Endodermal cell (in vitro differentiated cells): ENCODE results near the gene ZBED4. TPM values are rescaled to one million over a fixed set of nuclear protein-coding genes. Genes with fewer than 3 reads are reported as not detected.
A peak's percentile ranks its signal among the peaks of the same experiment; 100 is the strongest.

ENCODE experiments used
- DNase-seq: peaks from one replicate; pipeline ENCODE4 v3.0.0-alpha.2; 2017
- H3K27ac ChIP-seq: 2 replicates; pipeline ENCODE4 v1.5.1; 2013; ENCODE audit warnings: mild to moderate bottlenecking, low read depth, low read length, moderate library complexity
- H3K27me3 ChIP-seq: 2 replicates; pipeline ENCODE4 v1.6.1; 2013; ENCODE audit warnings: mild to moderate bottlenecking, low read length, moderate library complexity; ENCODE audit not compliant: insufficient read depth, control insufficient read depth, poor library complexity, severe bottlenecking
- H3K36me3 ChIP-seq: 2 replicates; pipeline ENCODE4 v1.7.0; 2013; ENCODE audit warnings: mild to moderate bottlenecking, low read length, moderate library complexity; ENCODE audit not compliant: control insufficient read depth, insufficient read depth
- H3K4me1 ChIP-seq: one replicate; pipeline ENCODE4 v1.7.0; 2013; ENCODE audit warnings: low read length; ENCODE audit not compliant: control insufficient read depth, insufficient read depth
- H3K4me3 ChIP-seq: 2 replicates; pipeline ENCODE4 v1.5.1; 2013; ENCODE audit warnings: mild to moderate bottlenecking, low read length, moderate library complexity
- H3K9ac ChIP-seq: 2 replicates; pipeline ENCODE4 v1.6.1; 2013; ENCODE audit warnings: mild to moderate bottlenecking, low read length, moderate library complexity; ENCODE audit not compliant: poor library complexity, severe bottlenecking; ENCODE audit errors: extremely low read depth
- H3K9me3 ChIP-seq: 2 replicates; pipeline ENCODE4 v1.6.1; 2013; ENCODE audit warnings: mild to moderate bottlenecking, low read length, moderate library complexity; ENCODE audit not compliant: control insufficient read depth
- H3K27ac Mint-ChIP-seq: 2 replicates; pipeline ENCODE4 v1.8.0; 2020; ENCODE audit warnings: mixed read lengths
- H3K27me3 Mint-ChIP-seq: 2 replicates; pipeline ENCODE4 v1.8.0; 2021; ENCODE audit warnings: mild to moderate bottlenecking, mixed read lengths; ENCODE audit not compliant: insufficient read depth
- H3K36me3 Mint-ChIP-seq: 2 replicates; pipeline ENCODE4 v1.8.0; 2020; ENCODE audit warnings: low read depth, mixed read lengths
- H3K4me1 Mint-ChIP-seq: 2 replicates; pipeline ENCODE4 v1.8.0; 2020; ENCODE audit warnings: mixed read lengths
- H3K4me3 Mint-ChIP-seq: 2 replicates; pipeline ENCODE4 v1.8.0; 2020; ENCODE audit warnings: mild to moderate bottlenecking, moderate library complexity, mixed read lengths
- H3K9me3 Mint-ChIP-seq: 2 replicates; pipeline ENCODE4 v1.8.0; 2020; ENCODE audit warnings: mild to moderate bottlenecking, mixed read lengths
- CTCF ChIP-seq: fragments of 200-600 bp; sonication (generic); conservative IDR thresholded peaks from 2 replicates; pipeline ENCODE4 v1.5.0; 2021; ENCODE audit warnings: antibody characterized with exemption, mild to moderate bottlenecking
- WGBS, 2 experiments: methylation state at CpG; one replicate each; pipeline versions ENCODE4 v1.1.5 to v1.1.7; 2013; ENCODE audit warnings: missing lambda C conversion rate in 2 of 2, mixed read lengths in 1 of 2; ENCODE audit not compliant: insufficient coverage in 1 of 2, insufficient read length in 1 of 2; 5-methylcytosine and 5-hydroxymethylcytosine counted together
- total RNA-seq, 2 donors: library from RNA; stranded (reverse); fragmentation: NEBNext Ultra II Directional in 1 of 2; extraction: Animal tissue kit (Norgen Biotek cat#: 25700) in 1 of 2; gene quantifications; 2 replicates in 1 of 2; 3 replicates in 1 of 2; pipeline ENCODE4 v1.2.1, GENCODE V29; 2021

ZBED4 gene
- total RNA-seq, 2 donors from 2014 or later: 22.0 to 26.6 TPM

- TF ChIP-seq CTCF: no peak
- peak overlapping the region; percentile 44 for H3K9ac ChIP-seq
- Mint-ChIP-seq H3K27ac (no peak overlapping the region), H3K36me3 (peaks cover 23% of the 10 kb centered on the region), H3K4me1 (peaks cover 11% of the 10 kb centered on the region), H3K27me3 (no peaks in the 10 kb centered on the region), H3K9me3 (no peaks in the 10 kb centered on the region), H3K4me3 (peak overlapping the region; percentile 71)
- peak overlapping the region; percentile 80 for H3K4me3 ChIP-seq
- DNase-seq: no peak
- WGBS, 2 experiments: 44 to 50% methylated on average over 35 to 47 of the region's 47 CpGs
- H3K9me3 ChIP-seq: no peaks in the 10 kb centered on the region
- no peaks in the 10 kb centered on the region for H3K27me3 ChIP-seq
- H3K4me1 ChIP-seq: no peaks in the 10 kb centered on the region
- H3K27ac ChIP-seq: no peak overlapping the region
- H3K36me3 ChIP-seq: peaks cover 26% of the 10 kb centered on the region
Measured at GRCh38 chr22:49918911-49919881, 65.6 kb downstream of the ZBED4 start.

- no peaks in the 10 kb centered on the region for H3K9me3 ChIP-seq
- Mint-ChIP-seq H3K9me3 (no peaks in the 10 kb centered on the region), H3K4me3 (no peak overlapping the region), H3K27ac (no peak overlapping the region), H3K4me1 (peaks cover 11% of the 10 kb centered on the region), H3K27me3 (no peaks in the 10 kb centered on the region), H3K36me3 (peaks cover 33% of the 10 kb centered on the region)
- H3K27ac ChIP-seq: no peak overlapping the region
- TF ChIP-seq CTCF: no peak
- DNase-seq: no peak
- peaks cover 30% of the 10 kb centered on the region for H3K36me3 ChIP-seq
- H3K4me1 ChIP-seq: no peaks in the 10 kb centered on the region
- WGBS, 2 experiments: 90 to 100% methylated on average over 4 to 18 of the region's 18 CpGs
- H3K4me3 ChIP-seq: no peak overlapping the region
- H3K9ac ChIP-seq: no peak overlapping the region
- H3K27me3 ChIP-seq: no peaks in the 10 kb centered on the region
Measured at GRCh38 chr22:49920859-49921258, 67.2 kb downstream of the ZBED4 start.

- no peak for DNase-seq
Measured at GRCh38 chr22:49921508-49922278, 68.0 kb downstream of the ZBED4 start.

More at GRCh38 chr22:49921508-49922278, 68.0 kb downstream of the ZBED4 start:
- H3K27ac ChIP-seq: no peak overlapping the region
- H3K4me3 ChIP-seq: no peak overlapping the region
- peaks cover 34% of the 10 kb centered on the region for H3K36me3 ChIP-seq
- WGBS, 2 experiments: 89 to 92% methylated on average over 31 to 35 of the region's 35 CpGs
- H3K27me3 ChIP-seq: no peaks in the 10 kb centered on the region
- no peaks in the 10 kb centered on the region for H3K9me3 Mint-ChIP-seq
- H3K9me3 ChIP-seq: no peaks in the 10 kb centered on the region
- no peak overlapping the region for H3K27ac Mint-ChIP-seq
- no peak overlapping the region for H3K4me3 Mint-ChIP-seq
- peaks cover 37% of the 10 kb centered on the region for H3K36me3 Mint-ChIP-seq
- H3K4me1 ChIP-seq: no peaks in the 10 kb centered on the region
- H3K4me1 Mint-ChIP-seq: peaks cover 11% of the 10 kb centered on the region
- no peak overlapping the region for H3K9ac ChIP-seq
- no peaks in the 10 kb centered on the region for H3K27me3 Mint-ChIP-seq
- TF ChIP-seq CTCF: no peak
